ENCODE measurements around the gene NACA2.
"Not testable (repeated sequence)": the region's sequence is repeated elsewhere in the genome, so short reads cannot be mapped to it uniquely, and the experiment has no call there.

NACA2 gene

DNA sequence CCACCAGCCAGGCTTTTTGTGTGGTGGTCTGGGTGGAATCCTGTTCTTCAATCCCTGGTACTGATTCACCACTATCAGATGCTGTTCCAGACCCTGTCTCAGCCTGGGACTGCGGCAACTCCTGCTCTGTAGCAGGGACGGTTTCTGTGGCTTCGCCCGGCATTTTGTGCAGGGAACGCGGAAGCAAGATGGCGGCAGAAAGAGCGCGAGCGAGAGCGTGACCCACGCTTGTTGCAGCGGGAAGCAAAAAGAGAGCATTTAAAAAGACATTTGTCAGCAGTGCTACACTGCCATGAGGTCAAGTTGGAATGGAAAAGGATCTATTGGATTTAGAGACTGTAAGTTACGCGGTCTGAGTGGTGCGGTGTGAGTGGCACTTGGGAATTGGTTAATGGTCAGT lies at the start of gene NACA2:
Gene NACA2, minus strand, starts transcription at position 202 of the 400 bp plus-strand sequence. Its CDS starts 39 bp downstream, at position 163.
- DNase-seq, result no peak

DNA sequence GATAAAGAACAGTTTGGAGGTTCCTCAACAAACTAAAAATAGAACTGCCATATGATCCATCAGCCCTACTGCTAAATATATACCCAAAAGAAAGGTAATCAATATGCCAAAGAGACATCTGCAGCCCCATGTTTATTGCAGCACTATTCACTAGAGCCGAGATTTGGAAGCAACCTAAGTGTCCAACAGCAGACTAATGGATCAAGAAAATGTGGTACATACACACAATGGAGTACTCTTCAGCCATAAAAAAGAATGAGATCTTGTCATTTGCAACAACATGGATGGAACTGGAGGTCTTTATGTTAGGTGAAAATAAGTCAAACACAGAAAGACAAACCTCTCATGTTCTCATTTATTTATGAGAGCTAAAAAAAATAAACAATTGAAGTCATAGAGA lies 48.8 kb upstream of the NACA2 start:
- DNase-seq, result no peak

DNA sequence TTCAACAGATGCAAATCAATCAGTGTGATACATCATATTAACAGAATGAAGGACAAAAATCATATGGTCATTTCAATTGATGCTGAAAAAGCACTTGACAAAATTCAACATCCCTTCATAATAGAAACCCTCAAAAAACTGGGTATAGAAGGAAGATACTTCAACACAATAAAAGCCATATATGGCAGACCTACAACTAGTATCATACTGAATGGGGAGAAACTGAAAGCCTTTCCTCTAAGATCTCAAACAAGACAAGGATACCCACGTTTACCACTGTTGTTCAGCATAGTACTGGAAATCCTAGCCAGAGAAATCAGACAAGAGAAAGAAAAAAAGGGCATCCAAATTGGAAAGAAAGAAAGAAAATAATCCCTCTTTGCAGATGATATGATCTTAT lies 47.1 kb upstream of the NACA2 start:
- DNase-seq, result no peak

DNA sequence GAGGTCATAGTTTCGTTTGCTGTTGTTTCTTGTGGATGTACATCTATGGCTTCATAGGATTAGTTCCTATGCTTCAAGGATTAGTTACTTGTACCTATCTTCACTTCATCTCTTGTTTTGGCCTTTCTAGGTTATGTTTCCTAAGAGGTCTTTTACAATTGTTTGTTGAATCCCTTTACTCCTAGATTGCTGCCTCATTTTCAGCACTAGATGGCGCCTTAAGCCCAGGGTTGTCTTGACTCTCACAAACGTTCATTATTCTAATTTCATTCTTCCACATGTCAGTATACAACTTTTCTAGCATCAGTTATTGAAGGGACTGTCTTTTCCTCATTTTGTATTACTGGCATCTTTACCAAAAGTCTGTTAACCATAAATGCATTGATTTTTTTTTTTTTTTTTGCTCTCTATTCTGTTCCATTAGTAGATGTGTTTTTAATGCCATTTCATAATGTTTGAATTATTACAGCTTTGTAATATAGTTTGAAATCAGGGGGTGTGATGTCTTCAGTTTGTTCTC lies 45.0 kb upstream of the NACA2 start:
- peak; percentile 27 for DNase-seq

DNA sequence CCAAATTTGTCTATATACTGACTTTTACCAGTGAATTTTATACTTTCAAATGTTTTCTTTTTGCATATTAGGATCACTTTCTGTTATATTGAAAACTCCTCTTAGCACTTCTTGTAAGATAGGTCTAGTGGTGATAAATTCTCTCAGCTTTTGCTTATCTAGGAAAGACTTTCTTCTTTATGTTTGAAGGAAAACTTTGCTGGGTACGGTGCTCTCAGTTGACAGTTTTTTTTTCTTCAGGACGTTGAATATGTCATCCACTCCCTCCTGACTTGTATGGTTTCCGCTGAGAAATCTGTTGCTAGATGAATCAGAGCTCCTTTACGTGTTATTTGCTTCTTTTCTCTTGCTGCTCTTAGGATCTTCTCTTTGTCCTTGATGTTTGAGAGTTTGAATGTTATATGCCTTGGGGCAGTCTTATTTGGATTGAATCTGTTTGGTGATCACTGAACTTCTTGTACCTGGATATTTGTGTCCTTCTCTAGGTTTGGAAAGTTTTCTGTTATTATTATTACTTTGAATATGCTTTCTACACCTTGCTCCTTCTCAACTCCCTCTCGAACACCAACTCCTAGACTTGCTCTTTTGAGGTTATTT lies 44.0 kb upstream of the NACA2 start:
- DNase-seq, result no peak

DNA sequence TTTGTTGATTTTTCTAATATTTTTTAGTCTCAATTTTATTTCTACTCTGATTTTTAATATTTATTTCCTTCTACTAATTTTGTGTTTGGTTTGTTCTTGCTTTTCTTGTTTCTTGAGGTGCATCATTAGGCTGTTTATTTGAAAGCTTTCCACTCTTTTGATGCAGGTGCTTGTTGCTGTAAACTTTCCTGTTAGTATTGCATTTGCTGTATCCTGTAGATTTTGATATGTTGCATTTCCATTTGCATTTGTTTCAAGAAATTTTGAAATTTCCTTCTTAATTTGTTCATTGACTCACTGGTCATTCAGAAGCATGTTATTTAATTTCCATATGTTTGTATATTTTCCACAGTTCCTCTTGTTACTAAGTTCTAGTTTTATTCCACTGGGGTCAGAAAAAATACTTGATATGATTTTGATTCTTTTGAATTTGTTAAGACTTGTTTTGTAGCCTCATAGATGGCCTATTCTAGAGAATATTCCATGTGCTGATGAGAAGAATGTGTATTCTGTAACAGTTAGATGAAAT lies 43.1 kb upstream of the NACA2 start:
- DNase-seq, result no peak

GRCh38 chr17:61632826-61633225 lies 41.8 kb upstream of the NACA2 start:
- no peak for DNase-seq

DNA sequence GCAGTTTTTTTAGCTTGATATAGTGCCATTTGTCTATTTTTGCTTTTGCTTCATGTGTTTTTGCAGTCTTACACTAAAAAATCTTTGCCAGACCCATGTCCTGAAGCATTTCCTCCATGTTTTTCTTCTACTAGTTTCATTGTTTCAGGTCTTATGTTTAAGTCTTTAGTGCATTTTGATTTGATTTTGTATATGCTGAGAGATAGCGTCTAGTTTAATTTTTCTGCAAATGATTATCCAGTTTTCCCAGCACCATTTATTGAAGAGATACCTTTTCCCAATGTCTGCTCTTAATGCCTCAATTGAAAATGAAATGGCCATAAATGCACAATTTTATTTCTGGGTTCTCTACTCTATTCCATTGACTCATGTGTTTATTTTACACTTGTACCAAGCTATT lies 40.8 kb upstream of the NACA2 start:
- DNase-seq, result no peak

DNA sequence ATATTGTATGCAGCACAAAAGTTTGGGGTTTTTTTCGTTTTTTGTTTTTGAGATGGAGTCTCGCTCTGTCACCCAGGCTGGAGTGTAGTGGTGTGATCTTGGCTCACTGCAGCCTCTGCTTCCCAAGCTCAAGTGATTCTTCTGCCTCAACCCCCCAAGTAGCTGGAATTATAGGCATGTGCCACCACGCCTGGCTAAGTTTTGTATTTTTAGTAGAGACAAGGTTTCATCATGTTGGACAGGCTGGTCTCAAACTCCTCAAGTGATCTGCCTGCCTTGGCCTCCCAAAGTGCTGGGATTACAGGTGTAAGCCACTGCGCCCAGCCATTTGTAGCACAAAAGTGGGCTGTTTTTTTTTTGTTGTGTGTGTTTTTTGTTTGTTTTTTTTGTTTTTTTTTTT lies 37.1 kb upstream of the NACA2 start:
- not testable (repeated sequence) for DNase-seq

- no peak for DNase-seq
Observed at GRCh38 chr17:61627658-61628057, 36.6 kb upstream of the NACA2 start.

DNA sequence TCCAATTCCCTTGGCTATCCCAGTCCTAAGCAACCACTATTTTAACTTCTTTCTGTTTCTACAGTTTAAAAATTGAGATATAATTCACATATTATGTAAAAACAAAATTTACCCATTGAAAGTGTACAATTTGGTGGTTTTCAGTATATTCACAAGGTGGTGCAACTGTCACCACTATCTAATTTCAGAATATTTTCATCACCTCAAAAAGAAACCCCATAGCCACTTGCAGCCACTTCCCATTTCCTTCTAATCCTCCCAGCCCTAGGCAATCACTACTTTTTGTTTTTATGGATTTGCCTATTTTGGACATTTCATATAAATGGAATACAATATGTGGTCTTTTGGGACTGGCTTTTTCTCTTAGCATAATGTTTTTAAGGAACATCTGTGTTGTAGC lies 36.1 kb upstream of the NACA2 start:
- DNase-seq, result no peak

DNA sequence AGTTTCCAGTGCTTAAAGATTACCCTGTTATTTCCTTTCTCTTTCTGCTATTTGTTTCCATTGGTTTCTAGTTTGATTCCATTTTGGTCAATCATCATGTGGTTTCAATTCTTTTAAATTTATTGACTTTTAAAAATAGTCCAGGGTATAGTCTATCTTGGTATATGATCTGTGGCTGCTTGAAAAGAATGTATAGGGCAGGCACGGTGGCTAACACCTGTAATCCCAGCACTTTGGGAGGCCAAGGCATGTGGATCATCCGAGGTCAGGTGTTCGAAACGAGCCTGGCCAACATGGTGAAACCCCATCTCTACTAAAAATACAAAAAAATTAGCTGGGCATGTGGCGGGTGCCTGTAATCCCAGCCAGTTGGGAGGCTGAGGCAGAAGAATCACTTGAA lies 34.5 kb upstream of the NACA2 start:
- DNase-seq, result no peak

GRCh38 chr17:61624951-61625350 lies 33.9 kb upstream of the NACA2 start:
- no peak for DNase-seq

DNA sequence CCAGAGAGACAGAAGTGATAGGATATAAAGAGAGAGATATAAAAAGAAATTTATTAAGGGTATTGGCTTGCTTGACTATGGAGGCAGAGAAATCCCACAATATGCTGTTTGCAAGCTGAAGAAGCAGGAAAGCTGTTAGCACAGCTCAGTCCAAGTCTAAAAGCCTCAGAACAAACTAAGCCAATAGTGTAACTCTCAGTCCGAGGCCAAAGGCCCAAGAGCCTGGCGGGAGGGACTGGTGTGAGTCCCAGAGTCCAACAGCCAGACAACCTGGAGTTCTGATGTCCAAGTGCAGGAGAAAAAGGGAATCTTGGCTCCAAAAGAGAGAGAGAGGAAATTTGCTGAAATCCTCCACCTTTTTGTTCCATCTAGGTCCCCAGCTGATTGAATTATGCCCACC lies 30.3 kb upstream of the NACA2 start:
- no peak for DNase-seq

GRCh38 chr17:61619953-61620352 lies 28.9 kb upstream of the NACA2 start:
- no peak for DNase-seq

DNA sequence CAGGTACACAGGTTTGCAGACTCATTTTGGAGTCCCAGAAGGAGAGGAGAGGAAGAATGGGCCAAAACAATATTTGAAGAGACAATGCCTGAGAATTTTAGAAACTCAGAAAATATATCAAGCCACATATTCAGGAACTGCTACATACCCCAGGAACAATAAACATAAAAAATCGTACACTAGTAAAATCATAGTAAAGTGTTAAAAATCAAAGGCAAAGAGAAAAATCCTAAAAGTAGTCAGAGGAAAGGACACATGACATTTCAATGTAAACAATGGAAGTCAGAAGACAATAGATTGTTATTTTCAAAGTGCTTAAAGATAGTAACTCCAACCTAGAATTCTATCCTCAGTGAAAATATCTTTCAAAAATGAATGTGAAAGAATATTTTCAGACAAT lies 28.5 kb upstream of the NACA2 start:
- DNase-seq, result no peak

GRCh38 chr17:61618950-61619349 lies 27.9 kb upstream of the NACA2 start:
- no peak for DNase-seq

GRCh38 chr17:61617330-61617729 lies 26.3 kb upstream of the NACA2 start:
- DNase-seq, result no peak

- DNase-seq, result no peak
Observed at GRCh38 chr17:61616783-61617182, 25.8 kb upstream of the NACA2 start.

- no peak for DNase-seq
Observed at GRCh38 chr17:61614219-61614618, 23.2 kb upstream of the NACA2 start.

GRCh38 chr17:61611323-61611722 lies 20.3 kb upstream of the NACA2 start:
- no peak for DNase-seq

DNA sequence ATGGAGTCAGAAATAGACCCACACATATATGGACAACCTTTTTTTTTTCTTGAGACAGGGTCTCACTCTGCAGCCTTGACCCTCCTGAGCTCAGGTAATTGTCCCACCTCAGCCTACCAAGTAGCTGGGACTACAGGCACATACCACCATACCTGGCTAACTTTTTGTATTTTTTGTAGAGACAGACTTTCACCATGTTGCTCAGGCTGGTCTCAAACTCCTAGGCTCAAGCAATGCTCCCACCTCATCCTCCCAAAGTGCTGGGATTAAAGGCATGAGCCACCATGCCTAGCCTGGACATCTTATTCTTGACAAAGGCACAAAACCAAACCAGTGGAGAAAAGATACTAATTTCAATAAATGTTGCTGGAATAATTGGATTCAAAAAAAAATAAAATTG lies 14.7 kb upstream of the NACA2 start:
- no peak for DNase-seq

- no peak for DNase-seq
Observed at GRCh38 chr17:61601297-61601696, 10.3 kb upstream of the NACA2 start.

DNA sequence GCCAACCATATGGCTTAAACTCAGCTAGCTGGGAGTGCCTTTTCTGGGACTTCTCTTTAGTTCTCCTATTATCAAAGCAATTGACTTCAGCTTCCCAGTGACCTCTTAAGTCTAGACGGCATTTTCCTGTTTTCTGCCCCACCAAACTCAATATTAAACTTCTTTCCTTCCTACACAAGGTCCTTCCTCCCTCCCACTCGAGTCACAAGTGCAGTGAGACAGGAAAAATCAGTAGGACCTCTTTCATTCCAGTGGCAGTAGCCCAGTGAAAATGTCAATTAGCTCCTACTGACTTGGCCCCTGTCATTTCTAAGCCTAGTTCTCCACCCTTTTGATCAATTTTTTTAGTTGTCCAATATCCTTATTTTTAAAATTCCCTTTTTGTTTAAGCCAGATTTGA lies 9.6 kb upstream of the NACA2 start:
- DNase-seq, result no peak

DNA sequence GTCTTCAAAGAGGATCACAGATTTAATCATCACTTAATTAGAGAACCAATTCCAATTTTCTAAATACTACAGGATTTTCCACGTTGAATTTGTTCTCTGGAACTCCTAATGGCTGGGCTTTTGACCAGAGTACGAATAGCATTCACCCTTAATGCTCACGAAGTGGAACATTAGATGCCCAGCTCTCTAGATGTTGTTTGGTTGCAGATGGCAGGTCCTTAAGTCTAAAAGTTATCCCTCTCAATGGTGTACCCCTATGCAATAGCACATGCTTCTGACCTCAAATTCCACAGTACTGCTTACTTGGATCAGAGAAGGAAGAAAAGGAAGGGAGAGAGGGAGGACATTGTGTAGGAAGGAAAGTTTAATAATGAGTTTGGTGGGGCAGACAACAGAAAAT lies 8.6 kb upstream of the NACA2 start:
- no peak for DNase-seq

All from activated naive CD4-positive, alpha-beta T cell treated with anti-CD3 and anti-CD28 coated beads, Interleukin-2, amount 50 U/mL, for 16 hours (primary cell).